CD4-positive, alpha-beta memory T cell (primary cell): ENCODE results near the gene RASL12. TPM values are rescaled to one million over a fixed set of nuclear protein-coding genes. Genes with fewer than 3 reads are reported as not detected.
"Not testable (repeated sequence)": the region's sequence is repeated elsewhere in the genome, so short reads cannot be mapped to it uniquely, and the experiment has no call there.

Experiments used
- CTCF ChIA-PET: fragments of 350-600 bp; sonication (Branson Sonifier 250); formaldehyde crosslinking; loops from one replicate; lab custom pipeline; 2021; ENCODE audit warnings: inconsistent platforms; ENCODE audit not compliant: partially characterized antibody; lab: Charles Lee
- POLR2A ChIA-PET: fragments of 350-600 bp; sonication (Branson Sonifier 250); formaldehyde crosslinking; loops from one replicate; lab custom pipeline; 2021; ENCODE audit not compliant: partially characterized antibody; lab: Charles Lee
- DNase-seq, 5 donors: peaks; one replicate each; pipeline versions ENCODE4 v3.0.0 to v3.0.0-alpha.2; 2020 to 2022; ENCODE audit warnings: mixed read lengths in 1 of 5
- H3K27ac ChIP-seq: one replicate; pipeline ENCODE4 v1.7.0; 2013; ENCODE audit warnings: low read depth, low read length
- H3K27me3 ChIP-seq: 2 replicates; pipeline ENCODE4 v1.7.0; 2013; ENCODE audit warnings: mild to moderate bottlenecking, low read length, moderate library complexity; ENCODE audit not compliant: insufficient read depth
- H3K36me3 ChIP-seq: 2 replicates; pipeline ENCODE4 v1.7.0; 2013; ENCODE audit warnings: mild to moderate bottlenecking, low read length, moderate library complexity; ENCODE audit not compliant: insufficient read depth
- H3K4me1 ChIP-seq: 2 replicates; pipeline ENCODE4 v1.7.0; 2013; ENCODE audit warnings: mild to moderate bottlenecking, low read length, moderate library complexity; ENCODE audit not compliant: insufficient read depth
- H3K4me3 ChIP-seq, 2 donors: one replicate each; pipeline ENCODE4 v1.7.0; 2013; ENCODE audit warnings: low read length in 2 of 2, mild to moderate bottlenecking in 1 of 2
- H3K9me3 ChIP-seq, 2 donors: one replicate each; pipeline ENCODE4 v1.7.0; 2013; ENCODE audit warnings: low read length in 2 of 2, control low read depth in 1 of 2; ENCODE audit not compliant: control insufficient read depth in 1 of 2
- H3K27ac Mint-ChIP-seq, 7 donors: one replicate each; pipeline ENCODE4 v1.8.0; 2020 to 2021; ENCODE audit warnings: mixed read lengths in 7 of 7, mild to moderate bottlenecking in 6 of 7, inconsistent platforms in 3 of 7, moderate library complexity in 3 of 7
- H3K27me3 Mint-ChIP-seq, 2 donors: one replicate each; pipeline ENCODE4 v1.8.0; 2020 to 2021; ENCODE audit warnings: mixed read lengths in 2 of 2
- H3K36me3 Mint-ChIP-seq, 2 donors: one replicate each; pipeline ENCODE4 v1.8.0; 2020 to 2021; ENCODE audit warnings: mixed read lengths in 2 of 2, inconsistent platforms in 1 of 2, mild to moderate bottlenecking in 1 of 2
- H3K4me1 Mint-ChIP-seq, 4 donors: one replicate each; pipeline ENCODE4 v1.8.0; 2020 to 2021; ENCODE audit warnings: mixed read lengths in 4 of 4, mild to moderate bottlenecking in 1 of 4
- H3K4me3 Mint-ChIP-seq, 8 donors: one replicate each; pipeline ENCODE4 v1.8.0; 2020 to 2021; ENCODE audit warnings: mixed read lengths in 8 of 8, mild to moderate bottlenecking in 7 of 8, moderate library complexity in 6 of 8, inconsistent platforms in 3 of 8
- H3K9me3 Mint-ChIP-seq, 8 donors: one replicate each; pipeline ENCODE4 v1.8.0; 2020 to 2021; ENCODE audit warnings: mixed read lengths in 8 of 8, mild to moderate bottlenecking in 5 of 8, inconsistent platforms in 3 of 8, moderate library complexity in 1 of 8
- intact Hi-C: fragments of 100-400 bp; cut with micrococcal nuclease; formaldehyde crosslinking; loops from one replicate; pipeline ENCODE4 v1.15.1; 2023
- polyA plus RNA-seq, 2 donors: library from polyadenylated mRNA; unstranded; fragments of 300-500 nt; fragmentation: Illumina TruSeq; gene quantifications; one replicate each; pipeline ENCODE4 v1.2.3, GENCODE V29; 2021
- total RNA-seq, 2 experiments: library from RNA; stranded (reverse); gene quantifications; one replicate each; pipeline ENCODE4 v1.2.3, GENCODE V29; 2021

RASL12 gene
- total and polyA plus RNA-seq, 4 experiments from 2014 or later, result not detected

DNA sequence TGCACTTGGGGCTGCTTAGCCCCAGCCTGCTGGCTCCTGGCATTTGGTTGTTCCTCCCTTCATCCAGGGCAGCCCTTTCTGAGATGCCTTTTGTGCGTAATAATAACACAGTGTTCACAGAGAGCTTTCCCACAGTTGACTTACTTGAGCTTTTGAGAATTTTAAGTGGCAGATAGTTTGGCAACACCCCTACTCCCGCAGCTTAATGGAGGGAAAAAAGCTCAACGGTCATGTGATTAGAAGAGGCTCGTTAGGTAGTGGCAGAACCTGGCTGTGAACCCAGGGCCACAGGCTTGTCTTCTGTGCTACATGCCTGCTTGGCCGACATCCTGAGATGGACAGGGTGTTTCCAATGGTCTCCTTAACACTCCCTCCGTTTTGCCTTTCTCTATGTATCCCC, 13.5 kb upstream of the RASL12 start:
- Mint-ChIP-seq H3K36me3 (no peaks in the 10 kb centered on the region), H3K4me1 (peaks cover 13 to 22% (median 18%) of the 10 kb centered on the region in 4 donors), H3K4me3 (no peak overlapping the region), H3K27me3 (peaks cover 26 to 33% of the 10 kb centered on the region in 2 donors), H3K9me3 (no peaks in the 10 kb centered on the region), H3K27ac (no peak overlapping the region)
- Histone ChIP-seq H3K36me3 (no peaks in the 10 kb centered on the region), H3K9me3 (no peaks in the 10 kb centered on the region), H3K27me3 (no peaks in the 10 kb centered on the region), H3K4me3 (no peak overlapping the region), H3K27ac (no peak overlapping the region), H3K4me1 (peaks cover 10% of the 10 kb centered on the region)
- intact Hi-C loops, result no loop called here
- CTCF ChIA-PET, result interaction anchor here (0.8 kb wide), 1 partner anchor 12 kb away, joined by 5 read pairs; no protein-coding TSS in a partner anchor
- no peak for DNase-seq
- POLR2A ChIA-PET, result no interaction called here

GRCh38 chr15:65079580-65079979, 11.8 kb upstream of the RASL12 start:
- Mint-ChIP-seq H3K4me1 (peaks cover 13 to 22% (median 18%) of the 10 kb centered on the region in 4 donors), H3K27me3 (peaks cover 26 to 40% of the 10 kb centered on the region in 2 donors), H3K9me3 (no peaks in the 10 kb centered on the region), H3K4me3 (no peak overlapping the region), H3K36me3 (no peaks in the 10 kb centered on the region), H3K27ac (peak overlapping the region in 1 of 7 donors; percentile 26)
- CTCF ChIA-PET, result no interaction called here
- H3K4me1 ChIP-seq, result peaks cover 10% of the 10 kb centered on the region
- no peaks in the 10 kb centered on the region for H3K36me3 ChIP-seq
- intact Hi-C loops, result no loop called here
- no peak overlapping the region for H3K4me3 ChIP-seq
- no peaks in the 10 kb centered on the region for H3K9me3 ChIP-seq
- H3K27me3 ChIP-seq, result no peaks in the 10 kb centered on the region
- POLR2A ChIA-PET, result no interaction called here
- DNase-seq, result no peak
- H3K27ac ChIP-seq, result no peak overlapping the region

DNA sequence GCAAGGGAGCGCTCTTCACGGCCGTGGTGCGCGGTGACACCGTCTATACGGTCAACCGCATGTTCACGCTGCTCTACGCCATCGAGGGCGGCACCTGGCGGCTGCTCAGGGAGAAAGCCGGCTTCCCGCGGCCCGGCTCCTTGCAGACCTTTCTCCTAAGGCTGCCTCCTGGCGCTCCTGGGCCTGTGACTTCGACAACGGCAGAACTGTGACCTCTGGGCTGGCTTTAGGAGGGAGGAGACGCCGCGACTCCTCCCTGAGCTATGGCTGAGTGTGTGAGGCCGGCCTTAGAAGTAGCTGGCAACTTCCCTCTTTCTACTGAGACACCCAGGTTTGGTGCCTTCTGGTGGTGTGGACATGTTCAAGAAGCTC, 10.2 kb upstream of the RASL12 start:
- peaks cover 10% of the 10 kb centered on the region for H3K4me1 ChIP-seq
- H3K36me3 ChIP-seq, result no peaks in the 10 kb centered on the region
- peaks cover 13 to 21% (median 16%) of the 10 kb centered on the region in 4 donors for H3K4me1 Mint-ChIP-seq
- no peak overlapping the region for H3K27ac ChIP-seq
- DNase-seq, result peak in 4 of 5 donors; percentile 24 to 45 (median 38)
- no peaks in the 10 kb centered on the region for H3K9me3 ChIP-seq
- peak overlapping the region in 2 of 7 donors; percentile 23 to 48 for H3K27ac Mint-ChIP-seq
- ChIA-PET CTCF (interaction anchor here (0.6 to 4.0 kb wide), 6 partner anchors 9 to 781 kb away, joined by 3 to 24 read pairs (median 3); no protein-coding TSS in a partner anchor), POLR2A (no interaction called here)
- no peaks in the 10 kb centered on the region for H3K27me3 ChIP-seq
- no peaks in the 10 kb centered on the region for H3K36me3 Mint-ChIP-seq
- peaks cover 23 to 37% of the 10 kb centered on the region in 2 donors for H3K27me3 Mint-ChIP-seq
- H3K4me3 Mint-ChIP-seq, result peak overlapping the region in 3 of 8 donors; percentile 36 to 66 (median 53)
- H3K4me3 ChIP-seq, result no peak overlapping the region
- intact Hi-C loops, result loop anchor here (1.0 kb wide), 2 partner anchors 45 to 347 kb away; no protein-coding TSS in a partner anchor
- H3K9me3 Mint-ChIP-seq, result no peaks in the 10 kb centered on the region

- Histone ChIP-seq H3K4me3 (no peak overlapping the region), H3K36me3 (no peaks in the 10 kb centered on the region), H3K27ac (no peak overlapping the region), H3K27me3 (no peaks in the 10 kb centered on the region), H3K4me1 (peaks cover 7% of the 10 kb centered on the region), H3K9me3 (no peaks in the 10 kb centered on the region)
- Mint-ChIP-seq H3K9me3 (no peaks in the 10 kb centered on the region), H3K36me3 (no peaks in the 10 kb centered on the region), H3K27ac (peak overlapping the region in 1 of 7 donors; percentile 23), H3K27me3 (peaks cover 18 to 32% of the 10 kb centered on the region in 2 donors), H3K4me1 (peaks cover 8 to 16% (median 10%) of the 10 kb centered on the region in 4 donors), H3K4me3 (peak overlapping the region in 3 of 8 donors; percentile 36 to 66 (median 53))
- DNase-seq, result no peak
- intact Hi-C loops, result no loop called here
- ChIA-PET CTCF (interaction anchor here (0.9 to 4.0 kb wide), 3 partner anchors 10 to 43 kb away, joined by 3 to 24 read pairs (median 3); no protein-coding TSS in a partner anchor), POLR2A (no interaction called here)
Observed at GRCh38 chr15:65077291-65077980, 9.6 kb upstream of the RASL12 start.

GRCh38 chr15:65076486-65077290, 8.9 kb upstream of the RASL12 start, which contains the start of gene KBTBD13:
Gene KBTBD13 (plus strand): TSS chr15:65076746. CDS start chr15:65076816, 70 bp downstream.
- POLR2A ChIA-PET, result no interaction called here
- Mint-ChIP-seq H3K4me3 (no peak within 1 kb of the TSS), H3K27ac (no peak within 1 kb of the TSS), H3K27me3 (peaks cover 14 to 28% of the 10 kb centered on the region in 2 donors), H3K9me3 (no peaks in the 10 kb centered on the region), H3K36me3 (no peaks in the 10 kb centered on the region), H3K4me1 (peaks cover 5 to 12% (median 7%) of the 10 kb centered on the region in 4 donors)
- Histone ChIP-seq H3K4me1 (no peaks in the 10 kb centered on the region), H3K4me3 (no peak within 1 kb of the TSS), H3K27ac (no peak within 1 kb of the TSS), H3K9me3 (no peaks in the 10 kb centered on the region), H3K27me3 (no peaks in the 10 kb centered on the region), H3K36me3 (no peaks in the 10 kb centered on the region)
- intact Hi-C loops, result no loop called here
- no peak for DNase-seq
- CTCF ChIA-PET, result interaction anchor here (1.6 to 4.0 kb wide), 3 partner anchors 21 to 345 kb away, joined by 3 to 24 read pairs (median 3); no protein-coding TSS in a partner anchor

- H3K4me1 Mint-ChIP-seq, H3K27me3 ChIP-seq, H3K27ac Mint-ChIP-seq, H3K36me3 Mint-ChIP-seq, POLR2A ChIA-PET, H3K36me3 ChIP-seq, H3K4me3 ChIP-seq, H3K4me1 ChIP-seq, DNase-seq, H3K9me3 Mint-ChIP-seq, H3K4me3 Mint-ChIP-seq, H3K27ac ChIP-seq, intact Hi-C loops, H3K9me3 ChIP-seq: not testable (repeated sequence)
- H3K27me3 Mint-ChIP-seq, result peaks cover 9 to 24% of the 10 kb centered on the region in 2 donors
- CTCF ChIA-PET, result interaction anchor here (1.1 to 4.0 kb wide), 4 partner anchors 11 to 344 kb away, joined by 3 to 24 read pairs (median 3); no protein-coding TSS in a partner anchor
Observed at GRCh38 chr15:65075607-65076395, 8.0 kb upstream of the RASL12 start.
